HG02763 (cell line): ENCODE data around the gene CEACAM19.

Experiments used
- ATAC-seq: cut with Tn5 transposase; IDR thresholded peaks from one replicate; pipeline ENCODE4 v1.9.1; 2021; ENCODE audit warnings: mild to moderate bottlenecking, moderate library complexity; ENCODE audit not compliant: unreplicated experiment

CEACAM19 gene

DNA sequence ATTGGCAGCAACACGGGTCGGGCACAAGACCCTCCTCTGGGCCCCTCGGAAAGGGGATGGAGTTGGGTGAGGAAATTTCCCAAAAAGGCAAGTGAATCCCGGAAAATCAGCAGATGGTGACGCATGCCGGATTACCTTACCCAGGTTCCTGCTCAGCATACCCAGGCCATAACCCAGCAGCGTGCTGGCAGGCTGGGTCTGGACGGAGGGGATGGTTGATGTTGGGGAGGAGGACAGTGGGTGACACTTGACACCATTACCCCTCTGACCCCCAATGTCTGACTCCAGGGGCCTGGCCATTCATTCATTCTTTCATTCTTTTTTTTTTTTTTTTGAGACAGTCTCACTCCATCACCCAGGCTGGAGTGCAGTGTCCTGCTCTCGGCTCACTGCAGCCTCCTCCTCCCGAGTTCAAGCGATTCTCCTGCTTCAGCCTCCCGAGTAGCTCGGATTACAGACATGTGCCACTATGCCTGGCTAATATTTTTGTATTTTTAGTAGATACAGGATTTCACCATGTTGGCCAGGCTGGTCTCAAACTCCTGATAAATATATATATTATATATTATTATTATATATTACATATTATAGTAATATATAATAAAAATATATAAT lies 26.8 kb upstream of the CEACAM19 start:
- no peak for ATAC-seq

GRCh38 chr19:44645407-44646048 lies 25.8 kb upstream of the CEACAM19 start:
- ATAC-seq, result no peak

DNA sequence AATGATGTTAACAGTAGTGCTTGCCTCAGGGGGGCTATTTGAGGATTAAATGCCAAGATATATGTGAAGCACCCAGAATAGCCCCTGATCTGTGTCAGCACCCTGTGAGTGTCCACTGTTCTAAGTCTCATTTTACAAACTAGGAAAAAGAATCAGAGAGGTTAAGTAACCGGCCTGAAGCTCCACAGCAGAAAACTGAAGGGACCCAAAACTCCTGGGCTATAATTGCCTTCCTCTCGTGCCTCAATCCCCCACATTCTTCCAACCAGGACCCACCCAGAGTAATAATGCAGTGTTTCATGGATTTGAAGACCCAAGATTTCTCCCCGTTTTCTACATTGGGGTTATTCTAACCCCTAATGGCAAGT lies 25.2 kb upstream of the CEACAM19 start:
- ATAC-seq, result no peak

DNA sequence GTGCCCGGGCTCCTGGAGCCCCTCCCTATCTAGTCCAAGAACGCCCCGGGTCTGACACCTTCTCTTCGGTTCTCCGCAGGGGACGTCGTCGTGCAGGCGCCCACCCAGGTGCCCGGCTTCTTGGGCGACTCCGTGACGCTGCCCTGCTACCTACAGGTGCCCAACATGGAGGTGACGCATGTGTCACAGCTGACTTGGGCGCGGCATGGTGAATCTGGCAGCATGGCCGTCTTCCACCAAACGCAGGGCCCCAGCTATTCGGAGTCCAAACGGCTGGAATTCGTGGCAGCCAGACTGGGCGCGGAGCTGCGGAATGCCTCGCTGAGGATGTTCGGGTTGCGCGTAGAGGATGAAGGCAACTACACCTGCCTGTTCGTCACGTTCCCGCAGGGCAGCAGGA lies 24.1 kb upstream of the CEACAM19 start:
- no peak for ATAC-seq

DNA sequence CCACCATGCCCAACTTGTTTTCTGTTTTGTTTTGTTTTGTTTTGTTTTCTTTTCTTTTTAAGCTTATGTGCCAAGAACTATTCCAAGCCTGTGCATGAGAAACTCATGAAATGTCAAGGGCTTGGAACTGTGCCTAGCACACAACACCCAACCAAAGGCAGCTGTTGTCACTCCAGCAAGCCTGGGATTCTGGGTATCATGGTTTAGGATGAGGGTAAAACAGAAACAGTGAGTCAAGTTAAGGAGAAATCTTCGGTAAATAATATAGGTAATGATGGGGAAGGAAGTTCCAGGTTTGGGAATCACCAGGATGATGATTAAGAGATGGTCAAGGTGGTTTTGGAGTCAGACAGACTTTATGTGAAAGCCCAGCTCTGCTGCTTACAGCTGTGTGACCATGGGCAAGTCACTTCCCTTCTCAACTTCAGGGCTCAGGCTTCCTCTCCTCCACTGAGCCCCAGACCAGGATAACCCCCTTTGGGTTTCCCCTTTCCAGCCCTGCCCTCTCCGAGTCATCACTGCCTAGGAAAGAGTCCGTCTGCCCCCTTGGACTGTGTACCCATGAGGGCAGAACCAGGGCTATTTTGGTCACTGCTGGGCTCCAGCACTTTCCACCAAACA lies 22.5 kb upstream of the CEACAM19 start:
- ATAC-seq, result no peak

DNA sequence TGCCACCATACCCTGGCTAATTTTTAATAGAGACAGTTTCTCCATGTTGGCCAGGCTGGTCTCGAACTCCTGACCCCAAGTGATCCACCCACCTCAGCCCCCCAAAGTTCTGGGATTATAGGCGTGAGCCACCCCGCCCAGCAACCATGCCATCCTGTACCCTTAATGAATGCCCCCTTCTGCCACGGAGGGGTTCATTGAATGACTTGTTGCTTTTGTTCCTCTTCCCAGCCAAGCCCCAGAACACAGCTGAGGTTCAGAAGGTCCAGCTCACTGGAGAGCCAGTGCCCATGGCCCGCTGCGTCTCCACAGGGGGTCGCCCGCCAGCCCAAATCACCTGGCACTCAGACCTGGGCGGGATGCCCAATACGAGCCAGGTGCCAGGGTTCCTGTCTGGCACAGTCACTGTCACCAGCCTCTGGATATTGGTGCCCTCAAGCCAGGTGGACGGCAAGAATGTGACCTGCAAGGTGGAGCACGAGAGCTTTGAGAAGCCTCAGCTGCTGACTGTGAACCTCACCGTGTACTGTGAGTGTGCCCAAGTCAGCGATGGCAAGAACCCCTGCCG lies 21.6 kb upstream of the CEACAM19 start:
- no peak for ATAC-seq

GRCh38 chr19:44653343-44653742 lies 17.9 kb upstream of the CEACAM19 start:
- ATAC-seq, result no peak

DNA sequence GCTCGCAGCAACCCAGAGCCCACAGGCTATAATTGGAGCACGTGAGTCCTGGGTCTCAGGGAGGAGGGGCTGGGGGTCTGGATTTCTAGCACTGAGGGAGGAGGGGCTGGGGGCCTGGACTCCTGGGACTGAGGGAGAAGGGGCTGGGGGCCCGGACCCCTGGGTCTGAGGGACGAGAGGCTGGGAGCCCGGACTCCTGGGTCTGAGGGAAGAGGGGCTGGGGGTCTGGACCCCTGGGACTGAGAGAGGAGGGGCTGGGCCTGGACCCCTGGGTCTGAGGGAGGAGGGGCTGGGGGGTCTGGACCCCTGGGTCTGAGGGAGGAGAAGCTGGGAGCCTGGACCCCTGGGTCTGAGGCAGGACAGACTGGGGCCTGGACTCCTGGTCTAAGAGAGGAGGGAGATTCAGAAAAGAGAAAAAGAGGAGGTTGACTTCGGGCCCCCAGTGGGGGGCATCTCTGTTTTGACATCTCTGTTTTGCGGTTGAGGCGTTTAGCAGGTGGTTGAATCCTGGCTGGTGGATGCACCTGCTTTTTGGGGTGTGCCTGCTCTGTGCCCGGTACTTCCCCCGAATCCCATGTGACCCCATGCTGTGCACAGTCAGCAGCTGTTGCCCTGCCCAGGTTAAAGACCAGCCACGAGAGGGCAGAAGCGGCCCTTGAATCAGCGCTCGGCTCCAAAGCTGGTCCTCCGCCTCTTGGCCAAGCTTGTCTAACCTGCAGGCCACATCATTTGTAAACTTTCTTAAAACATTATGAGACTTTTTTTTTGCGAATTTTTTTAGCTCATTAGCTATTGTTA lies 17.1 kb upstream of the CEACAM19 start:
- ATAC-seq, result no peak

DNA sequence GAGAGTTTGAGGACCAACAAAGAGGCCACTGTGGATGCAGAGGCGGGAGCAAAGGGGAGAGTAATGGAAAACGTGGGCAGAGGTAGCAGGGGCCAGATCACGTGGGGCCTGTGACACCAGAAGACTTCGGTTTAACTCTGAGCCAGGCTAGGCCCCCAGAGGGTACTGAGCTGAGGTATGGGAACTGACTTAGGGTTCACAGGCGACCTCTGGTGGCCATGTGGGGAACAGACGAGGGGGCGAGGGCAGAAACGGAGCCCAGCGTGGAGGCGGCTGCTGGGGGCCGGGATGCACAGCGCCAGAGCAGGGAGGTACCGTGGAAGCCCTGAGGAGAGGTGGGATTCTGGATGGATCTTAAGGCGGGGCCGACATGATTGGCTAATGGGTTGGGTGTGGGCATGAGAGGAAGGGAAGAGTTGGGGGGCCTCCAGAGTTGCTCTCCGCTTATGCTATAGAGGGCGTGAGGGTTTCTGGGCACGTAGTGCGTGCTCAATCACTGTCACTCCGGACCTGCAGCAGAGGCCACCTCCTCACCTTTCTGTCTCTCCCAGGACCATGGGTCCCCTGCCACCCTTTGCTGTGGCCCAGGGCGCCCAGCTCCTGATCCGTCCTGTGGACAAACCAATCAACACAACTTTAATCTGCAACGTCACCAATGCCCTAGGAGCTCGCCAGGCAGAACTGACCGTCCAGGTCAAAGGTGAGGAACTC lies 13.9 kb upstream of the CEACAM19 start:
- no peak for ATAC-seq

GRCh38 chr19:44658069-44658733 lies 13.1 kb upstream of the CEACAM19 start:
- no peak for ATAC-seq

DNA sequence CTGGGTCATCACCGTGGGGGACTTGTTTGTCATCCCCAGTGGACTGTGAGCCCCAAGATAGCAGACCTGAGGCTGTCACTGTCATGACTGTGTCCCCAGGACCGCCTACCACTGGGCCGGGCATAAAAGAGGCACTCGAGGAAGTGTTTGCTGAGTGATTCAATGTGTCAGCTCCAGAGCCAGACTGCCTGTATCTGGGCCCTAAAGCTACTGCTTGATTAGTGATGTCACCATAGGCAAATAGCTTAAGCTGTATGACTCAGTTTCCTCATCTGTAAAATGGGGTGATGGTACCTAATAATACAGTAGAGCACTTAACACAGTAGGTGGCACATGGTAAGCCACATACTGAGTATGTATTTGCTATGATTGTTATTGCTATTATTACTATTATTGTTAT lies 11.2 kb upstream of the CEACAM19 start:
- ATAC-seq, result no peak

- no peak for ATAC-seq
Observed at GRCh38 chr19:44661205-44661604, 10.1 kb upstream of the CEACAM19 start.

DNA sequence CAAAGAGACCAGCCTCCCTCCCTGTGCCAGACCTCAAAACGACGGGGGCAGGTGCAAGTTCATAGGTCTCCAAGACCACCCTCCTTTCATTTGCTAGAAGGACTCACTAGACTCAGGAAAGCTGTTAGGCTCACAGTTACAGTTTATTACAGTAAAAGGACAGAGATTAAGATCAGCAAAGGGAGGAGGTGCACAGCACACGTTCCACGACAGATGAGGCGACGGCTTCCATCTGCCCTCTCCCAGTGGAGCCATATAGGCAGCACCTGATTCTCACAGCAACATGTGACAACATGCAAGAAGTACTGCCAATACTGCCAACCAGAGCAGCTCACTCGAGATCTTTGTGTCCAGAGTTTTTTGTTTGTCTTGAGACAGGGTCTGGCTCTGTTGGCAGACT lies 9.4 kb upstream of the CEACAM19 start:
- ATAC-seq, result no peak

- no peak for ATAC-seq
Observed at GRCh38 chr19:44662691-44663385, 8.4 kb upstream of the CEACAM19 start.

GRCh38 chr19:44663996-44664395 lies 7.3 kb upstream of the CEACAM19 start:
- ATAC-seq, result no peak

DNA sequence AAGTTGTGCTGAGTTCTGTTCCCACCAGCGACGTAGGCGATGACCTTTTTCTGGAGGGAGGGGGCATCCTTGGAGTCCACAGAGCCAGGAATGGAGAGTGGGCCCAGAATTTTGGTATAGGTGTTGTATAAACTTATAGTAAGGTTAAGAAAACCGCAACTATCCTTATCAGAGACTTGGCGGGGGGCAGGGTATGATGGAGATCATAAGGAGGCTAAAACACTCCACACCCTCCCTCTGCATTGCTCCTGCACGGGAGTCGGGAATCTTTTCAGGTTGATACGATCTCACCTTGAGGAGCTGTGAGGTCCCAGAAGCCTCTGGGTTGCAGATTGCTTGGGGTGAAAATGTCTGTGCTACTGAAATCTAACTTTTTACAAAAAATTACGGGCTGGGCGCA lies 6.3 kb upstream of the CEACAM19 start:
- ATAC-seq, result no peak

GRCh38 chr19:44666852-44667556 lies 4.3 kb upstream of the CEACAM19 start:
- ATAC-seq, result no peak

GRCh38 chr19:44668985-44669764 lies 2.1 kb upstream of the CEACAM19 start:
- ATAC-seq, result no peak
